Suprapubic skin (tissue), 4 donors: ENCODE data around the gene ST3GAL5. TPM values are rescaled to one million over a fixed set of nuclear protein-coding genes. Genes with fewer than 3 reads are reported as not detected.
"Not testable (repeated sequence)": the region's sequence is repeated elsewhere in the genome, so short reads cannot be mapped to it uniquely, and the experiment has no call there.

Source experiments
- DNase-seq, 2 donors: peaks; one replicate each; pipeline ENCODE4 v3.0.0-alpha.2; 2019; ENCODE audit warnings: low spot score in 2 of 2
- H3K27ac ChIP-seq: fragments of 200-600 bp; sonication (generic); one replicate; pipeline ENCODE4 v1.5.1; 2019
- H3K27me3 ChIP-seq: fragments of 200-600 bp; sonication (generic); one replicate; pipeline ENCODE4 v1.5.1; 2019
- H3K36me3 ChIP-seq: fragments of 200-600 bp; sonication (generic); one replicate; pipeline ENCODE4 v1.5.1; 2019
- H3K4me1 ChIP-seq: fragments of 200-600 bp; sonication (generic); one replicate; pipeline ENCODE4 v1.5.1; 2019
- H3K4me3 ChIP-seq: fragments of 200-600 bp; sonication (generic); one replicate; pipeline ENCODE4 v1.5.1; 2019; ENCODE audit warnings: mild to moderate bottlenecking
- H3K9me3 ChIP-seq: fragments of 200-600 bp; sonication (generic); one replicate; pipeline ENCODE4 v1.5.1; 2019
- EP300 ChIP-seq: sonication (generic); formaldehyde crosslinking; IDR thresholded peaks from one replicate; pipeline ENCODE4 v1.6.1; 2017; ENCODE audit warnings: antibody characterized with exemption
- POLR2A ChIP-seq, 2 donors: fragments of 450-650 bp; IDR thresholded peaks; one replicate each; pipeline ENCODE4 v1.6.1; 2017; ENCODE audit warnings: antibody characterized with exemption in 2 of 2, mild to moderate bottlenecking in 2 of 2, moderate library complexity in 2 of 2
- POLR2AphosphoS5 ChIP-seq, 3 donors: sonication (generic); formaldehyde crosslinking; IDR thresholded peaks; one replicate each; pipeline ENCODE4 v1.6.1; 2017; ENCODE audit warnings: antibody characterized with exemption in 3 of 3
- WGBS: methylation state at CpG from one replicate; pipeline ENCODE4 v1.1.5; 2018; 5-methylcytosine and 5-hydroxymethylcytosine counted together
- total RNA-seq, 4 donors: library from RNA; depleted of rRNA; stranded (reverse); fragments of >200 nt; gene quantifications; one replicate each; pipeline ENCODE4 v1.1.0, GENCODE V29; 2016
- TF ChIP-seq, protein P1 (sequence below), 2 donors: fragments of 200-600 bp in 1 of 2; fragments of 450-650 bp in 1 of 2; sonication (generic) in 1 of 2; IDR thresholded peaks; one replicate each; pipeline ENCODE4 v1.5.1; 2016 to 2019; ENCODE audit warnings: antibody characterized with exemption in 2 of 2, mild to moderate bottlenecking in 1 of 2, moderate library complexity in 1 of 2

Gene ST3GAL5
- total RNA-seq, 4 donors from 2014 or later = 9.5 to 17.8 (median 14.8) TPM

GRCh38 chr2:85889627-85890281, 964 bp upstream of the ST3GAL5 start:
- H3K9me3 ChIP-seq = no peaks in the 10 kb centered on the region
- no peaks in the 10 kb centered on the region for H3K36me3 ChIP-seq
- DNase-seq = no peak
- peak overlapping the region; percentile 95 for H3K4me3 ChIP-seq
- H3K4me1 ChIP-seq = peaks cover 77% of the 10 kb centered on the region
- 19% methylated on average over 22 of the region's 22 CpGs for WGBS
- H3K27me3 ChIP-seq = no peaks in the 10 kb centered on the region
- H3K27ac ChIP-seq = peak overlapping the region; percentile 93
- TF ChIP-seq, protein P1, sequence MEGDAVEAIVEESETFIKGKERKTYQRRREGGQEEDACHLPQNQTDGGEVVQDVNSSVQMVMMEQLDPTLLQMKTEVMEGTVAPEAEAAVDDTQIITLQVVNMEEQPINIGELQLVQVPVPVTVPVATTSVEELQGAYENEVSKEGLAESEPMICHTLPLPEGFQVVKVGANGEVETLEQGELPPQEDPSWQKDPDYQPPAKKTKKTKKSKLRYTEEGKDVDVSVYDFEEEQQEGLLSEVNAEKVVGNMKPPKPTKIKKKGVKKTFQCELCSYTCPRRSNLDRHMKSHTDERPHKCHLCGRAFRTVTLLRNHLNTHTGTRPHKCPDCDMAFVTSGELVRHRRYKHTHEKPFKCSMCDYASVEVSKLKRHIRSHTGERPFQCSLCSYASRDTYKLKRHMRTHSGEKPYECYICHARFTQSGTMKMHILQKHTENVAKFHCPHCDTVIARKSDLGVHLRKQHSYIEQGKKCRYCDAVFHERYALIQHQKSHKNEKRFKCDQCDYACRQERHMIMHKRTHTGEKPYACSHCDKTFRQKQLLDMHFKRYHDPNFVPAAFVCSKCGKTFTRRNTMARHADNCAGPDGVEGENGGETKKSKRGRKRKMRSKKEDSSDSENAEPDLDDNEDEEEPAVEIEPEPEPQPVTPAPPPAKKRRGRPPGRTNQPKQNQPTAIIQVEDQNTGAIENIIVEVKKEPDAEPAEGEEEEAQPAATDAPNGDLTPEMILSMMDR (IDR thresholded peaks at IDR 0.05) = no peak
- TF ChIP-seq POLR2AphosphoS5 (IDR thresholded peaks at IDR 0.05) = no peak
- TF ChIP-seq POLR2A (IDR thresholded peaks at IDR 0.05) = no peak
- no peak for TF ChIP-seq EP300

- Histone ChIP-seq H3K36me3 (no peaks in the 10 kb centered on the region), H3K9me3 (no peaks in the 10 kb centered on the region), H3K27ac (peak overlapping the region; percentile 93), H3K27me3 (no peaks in the 10 kb centered on the region), H3K4me3 (peak overlapping the region; percentile 95), H3K4me1 (peaks cover 74% of the 10 kb centered on the region)
- under 1% methylated on average over 22 of the region's 47 CpGs for WGBS
- TF ChIP-seq POLR2AphosphoS5 (IDR thresholded peaks at IDR 0.05) (no peak), POLR2A (IDR thresholded peaks at IDR 0.05) (no peak), EP300 (no peak)
- TF ChIP-seq, protein P1 (IDR thresholded peaks at IDR 0.05) = no peak
- no peak for DNase-seq
These were observed 638 bp downstream of the ST3GAL5 start for GRCh38 chr2:85888020-85888683.

DNA sequence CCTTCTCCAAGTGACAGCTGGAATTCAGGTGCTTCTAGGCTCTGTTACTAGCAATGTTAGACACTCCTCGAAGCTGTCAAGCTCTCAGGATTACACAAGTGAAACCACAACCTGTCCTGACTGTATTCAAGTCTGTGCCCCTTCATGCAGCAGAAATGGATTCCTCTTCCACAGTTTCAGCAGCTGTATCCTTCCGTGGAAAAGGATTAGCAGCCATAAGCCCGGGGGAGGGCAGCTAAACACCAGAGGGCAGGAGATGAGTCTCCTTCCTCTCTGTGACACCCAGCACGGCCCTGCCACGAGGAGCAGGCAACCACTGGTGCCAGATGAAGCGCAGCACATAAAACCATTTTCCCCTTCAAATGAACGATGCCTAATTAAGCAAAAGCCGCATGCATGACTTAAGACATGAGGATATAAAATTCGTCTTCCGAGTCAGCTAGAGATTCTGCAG, 1.2 kb downstream of the ST3GAL5 start:
- peak overlapping the region; percentile 95 for H3K4me3 ChIP-seq
- no peak for TF ChIP-seq EP300
- no peak for TF ChIP-seq POLR2A (IDR thresholded peaks at IDR 0.05)
- peak in 1 of 3 donors; percentile 8 for TF ChIP-seq POLR2AphosphoS5 (IDR thresholded peaks at IDR 0.05)
- TF ChIP-seq, protein P1 (IDR thresholded peaks at IDR 0.05) = peak in 1 of 2 donors; percentile 10
- no peaks in the 10 kb centered on the region for H3K27me3 ChIP-seq
- peak overlapping the region; percentile 93 for H3K27ac ChIP-seq
- H3K9me3 ChIP-seq = no peaks in the 10 kb centered on the region
- DNase-seq = peak; percentile 78 to 83
- H3K4me1 ChIP-seq = peaks cover 72% of the 10 kb centered on the region
- WGBS = 2% methylated on average over 10 of the region's 10 CpGs
- H3K36me3 ChIP-seq = no peaks in the 10 kb centered on the region

GRCh38 chr2:85886590-85886989, 2.2 kb downstream of the ST3GAL5 start:
- 20% methylated on average over 11 of the region's 11 CpGs for WGBS
- Histone ChIP-seq H3K27me3 (no peaks in the 10 kb centered on the region), H3K9me3 (no peaks in the 10 kb centered on the region), H3K4me1 (peaks cover 66% of the 10 kb centered on the region), H3K4me3 (peak overlapping the region; percentile 95), H3K27ac (peak overlapping the region; percentile 74), H3K36me3 (peaks cover 3% of the 10 kb centered on the region)
- TF ChIP-seq, protein P1 (IDR thresholded peaks at IDR 0.05) = no peak
- TF ChIP-seq EP300 (no peak), POLR2AphosphoS5 (IDR thresholded peaks at IDR 0.05) (peak in 1 of 3 donors; percentile 47), POLR2A (IDR thresholded peaks at IDR 0.05) (peak in 1 of 2 donors; percentile 41)
- DNase-seq = peak; percentile 79 to 88

DNA sequence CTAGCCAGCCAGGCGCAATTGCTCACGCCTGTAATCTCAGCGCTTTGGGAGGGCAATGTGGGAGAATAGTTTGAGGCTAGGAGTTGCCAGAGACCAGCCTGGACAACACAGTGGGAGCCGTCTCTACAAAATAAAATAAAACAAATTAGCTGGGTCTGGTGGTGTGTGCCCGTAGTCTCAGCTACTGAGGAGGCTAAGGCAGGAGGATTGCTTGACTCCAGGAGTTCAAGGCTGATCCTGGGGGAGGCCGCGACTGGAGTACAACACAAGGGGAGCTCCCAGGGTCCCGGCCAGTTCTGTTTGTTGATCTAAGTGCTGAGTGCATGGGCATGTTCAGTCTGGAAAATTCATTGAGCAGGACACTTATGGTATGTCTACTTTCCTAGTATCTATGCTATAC, 2.6 kb downstream of the ST3GAL5 start:
- no peak for TF ChIP-seq EP300
- no peak for TF ChIP-seq POLR2A (IDR thresholded peaks at IDR 0.05)
- TF ChIP-seq, protein P1 (IDR thresholded peaks at IDR 0.05) = no peak
- no peak for TF ChIP-seq POLR2AphosphoS5 (IDR thresholded peaks at IDR 0.05)
- WGBS = 72% methylated on average over 8 of the region's 8 CpGs
- peak overlapping the region; percentile 15 for H3K27ac ChIP-seq
- DNase-seq = no peak
- no peaks in the 10 kb centered on the region for H3K9me3 ChIP-seq
- H3K4me3 ChIP-seq = no peak overlapping the region
- peaks cover 3% of the 10 kb centered on the region for H3K36me3 ChIP-seq
- H3K4me1 ChIP-seq = peaks cover 61% of the 10 kb centered on the region
- no peaks in the 10 kb centered on the region for H3K27me3 ChIP-seq

- not testable (repeated sequence) for H3K36me3 ChIP-seq, H3K4me3 ChIP-seq, H3K27ac ChIP-seq, H3K9me3 ChIP-seq, DNase-seq, H3K27me3 ChIP-seq
- 86% methylated on average over 1 of the region's 1 CpG for WGBS
- H3K4me1 ChIP-seq = peaks cover 24% of the 10 kb centered on the region
These were observed 7.0 kb downstream of the ST3GAL5 start for GRCh38 chr2:85881781-85882180.

DNA sequence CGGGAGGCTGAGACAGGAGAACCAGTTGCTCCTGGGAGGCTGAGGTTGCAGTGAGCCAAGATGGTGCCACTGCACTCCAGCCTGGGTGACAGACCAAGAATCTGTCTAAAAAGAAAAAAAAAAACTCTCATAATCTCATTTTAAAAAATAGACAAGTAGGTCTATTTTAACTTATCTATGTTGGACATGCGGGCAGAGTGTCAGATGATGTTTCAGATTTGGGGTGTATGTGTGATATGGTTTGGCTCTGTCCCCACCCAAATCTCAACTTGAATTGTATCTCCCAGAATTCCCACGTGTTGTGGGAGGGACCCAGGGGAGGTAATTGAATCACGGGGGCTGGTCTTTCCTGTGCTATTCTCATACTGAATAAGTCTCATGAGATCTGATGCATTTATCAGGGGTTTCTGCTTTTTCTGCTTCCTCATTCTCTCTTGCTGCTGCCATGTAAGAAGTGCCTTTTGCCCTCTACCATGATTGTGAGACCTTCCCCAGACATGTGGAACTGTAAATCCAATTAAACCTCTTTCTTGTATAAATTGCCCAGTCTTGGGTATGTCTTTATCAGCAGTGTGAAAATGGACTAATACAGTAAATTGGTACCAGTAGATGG, 8.0 kb downstream of the ST3GAL5 start:
- not testable (repeated sequence) for DNase-seq, H3K36me3 ChIP-seq, H3K27me3 ChIP-seq, H3K9me3 ChIP-seq, H3K27ac ChIP-seq, H3K4me3 ChIP-seq
- WGBS = 71% methylated on average over 4 of the region's 4 CpGs
- peaks cover 16% of the 10 kb centered on the region for H3K4me1 ChIP-seq
